ENCODE results near the gene CLDN10.

Gene CLDN10

DNA sequence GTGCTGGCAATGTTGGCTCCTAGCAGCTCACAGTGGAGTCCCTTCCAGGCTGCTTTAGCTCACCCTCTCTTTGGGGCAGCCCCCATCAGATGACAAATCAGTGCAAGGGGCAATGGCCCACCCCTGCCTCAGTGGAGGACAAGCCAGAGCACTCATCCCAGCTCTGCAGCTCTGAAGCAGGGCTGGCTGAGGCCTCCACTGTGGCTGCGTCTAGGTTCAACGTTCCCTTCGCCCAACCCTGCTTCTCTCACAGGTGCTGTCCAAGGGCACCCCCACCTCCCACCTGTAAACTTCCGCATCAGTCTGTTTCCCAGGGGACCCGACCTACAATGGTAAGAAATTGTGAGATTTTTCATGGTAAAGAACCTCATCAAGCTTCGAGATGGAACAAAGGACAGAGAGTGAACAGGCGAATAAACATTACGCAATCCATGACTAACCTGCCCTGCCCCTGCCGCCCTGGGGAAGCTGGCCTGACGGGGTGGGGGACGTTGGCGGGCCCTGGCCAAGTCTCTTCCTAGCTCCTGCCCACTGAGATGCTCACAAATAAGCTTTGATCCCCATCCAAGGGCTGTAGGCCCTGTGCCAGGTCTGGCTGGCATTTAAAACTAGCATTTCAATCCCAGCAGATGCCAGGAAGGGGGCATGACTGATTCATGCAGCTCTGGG lies 51.5 kb downstream of the CLDN10 start:
- DNase-seq (ENCODE audit: low read depth): peak; percentile 37

DNA sequence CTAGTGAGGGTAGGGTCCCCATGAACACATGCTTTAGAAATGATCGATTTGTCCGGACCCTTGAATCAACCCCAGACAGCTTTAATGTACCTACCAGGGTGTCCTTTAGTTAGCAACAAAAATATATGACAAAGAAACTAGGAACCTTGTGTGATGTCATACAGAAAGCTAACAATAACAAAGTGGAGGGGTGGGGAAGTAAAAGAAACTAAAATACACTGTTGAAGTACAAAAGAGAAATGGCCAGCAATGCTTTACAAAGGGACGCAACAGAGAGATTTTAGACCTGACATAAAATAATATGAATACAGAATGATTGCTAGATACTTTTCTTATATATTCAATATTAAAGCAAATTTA lies 52.0 kb downstream of the CLDN10 start:
- no peak for DNase-seq (ENCODE audit: low read depth)

DNA sequence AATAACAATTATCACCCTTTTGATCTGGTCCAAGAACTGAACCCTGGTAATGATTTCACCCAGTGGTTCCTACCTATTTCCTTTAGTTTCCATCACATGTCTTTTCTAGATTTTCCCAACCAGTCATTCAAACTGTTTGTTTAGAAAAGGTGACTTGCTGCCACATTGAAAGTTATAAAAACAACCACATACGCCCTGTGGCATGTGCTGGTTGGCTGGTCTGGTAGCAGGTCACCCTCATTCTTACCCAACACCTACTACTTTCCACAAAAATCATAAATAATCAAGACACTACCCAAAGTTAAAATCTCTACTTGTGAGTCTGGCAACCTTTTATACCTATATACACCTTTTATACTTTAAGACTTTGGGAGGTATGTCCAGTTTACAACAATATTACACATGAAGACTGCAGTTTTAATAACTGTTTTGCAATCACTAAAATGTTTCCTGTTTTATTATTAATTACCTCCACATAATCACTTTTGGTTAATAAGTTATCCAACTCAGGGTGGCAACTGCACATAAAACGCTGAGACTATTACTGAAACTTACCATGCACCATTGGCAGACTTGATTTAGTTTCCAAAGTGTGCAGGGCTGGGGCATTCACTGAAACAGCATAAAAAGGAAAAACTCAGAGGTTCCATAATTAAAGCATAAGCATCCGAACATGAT lies 53.1 kb downstream of the CLDN10 start:
- no peak for DNase-seq (ENCODE audit: low read depth)

DNA sequence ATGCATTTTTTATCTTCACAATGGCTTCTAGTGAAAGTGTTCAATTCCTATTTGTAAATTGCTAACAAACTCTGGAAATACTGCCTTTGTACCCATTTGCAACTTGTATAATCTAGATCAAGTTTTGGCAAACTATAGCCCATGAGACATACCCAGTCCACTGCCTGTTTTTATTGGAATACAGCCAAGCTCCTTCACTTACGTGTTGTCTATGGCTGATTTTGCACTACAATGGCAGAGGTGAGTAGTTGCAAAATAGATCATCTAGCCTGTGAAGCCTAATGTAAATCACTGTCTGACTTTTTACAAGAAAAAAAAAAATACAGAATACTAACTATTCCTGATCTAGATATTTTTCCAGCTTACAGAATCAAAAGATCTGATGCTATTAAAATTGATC lies 54.8 kb downstream of the CLDN10 start:
- DNase-seq (ENCODE audit: low read depth): peak; percentile 46

DNA sequence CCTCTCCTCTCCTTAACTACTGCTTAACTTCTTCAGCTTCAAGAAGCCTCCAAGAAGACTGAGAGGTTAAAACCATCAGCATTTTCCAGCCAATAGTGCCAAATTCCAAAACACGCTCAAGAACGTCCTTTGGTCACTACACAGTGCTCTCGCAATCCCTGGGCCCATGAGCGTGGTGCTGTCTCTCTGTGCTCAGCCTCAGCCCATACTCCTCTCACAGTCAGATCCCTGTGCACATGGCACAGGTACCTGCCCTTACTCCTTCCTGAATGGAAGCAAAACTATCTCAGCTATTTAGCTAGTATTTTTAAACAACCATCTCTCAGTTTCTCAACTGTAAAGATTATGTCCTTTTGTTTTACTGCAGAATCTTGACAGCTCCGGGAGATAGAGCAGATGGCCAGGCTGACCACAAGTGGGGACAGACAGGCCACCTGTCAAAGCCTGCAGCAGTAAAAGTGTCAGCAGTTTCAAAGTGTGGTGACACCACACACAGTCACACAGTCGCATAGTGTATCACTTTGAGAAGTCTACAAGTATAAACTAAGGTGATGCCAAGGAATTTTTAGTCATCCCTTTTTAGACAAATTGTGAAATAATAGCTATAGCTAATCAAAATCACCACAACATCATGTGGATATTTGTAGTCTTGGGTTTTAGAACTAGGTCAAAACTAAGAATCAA lies 56.3 kb downstream of the CLDN10 start:
- no peak for DNase-seq (ENCODE audit: low read depth)

DNA sequence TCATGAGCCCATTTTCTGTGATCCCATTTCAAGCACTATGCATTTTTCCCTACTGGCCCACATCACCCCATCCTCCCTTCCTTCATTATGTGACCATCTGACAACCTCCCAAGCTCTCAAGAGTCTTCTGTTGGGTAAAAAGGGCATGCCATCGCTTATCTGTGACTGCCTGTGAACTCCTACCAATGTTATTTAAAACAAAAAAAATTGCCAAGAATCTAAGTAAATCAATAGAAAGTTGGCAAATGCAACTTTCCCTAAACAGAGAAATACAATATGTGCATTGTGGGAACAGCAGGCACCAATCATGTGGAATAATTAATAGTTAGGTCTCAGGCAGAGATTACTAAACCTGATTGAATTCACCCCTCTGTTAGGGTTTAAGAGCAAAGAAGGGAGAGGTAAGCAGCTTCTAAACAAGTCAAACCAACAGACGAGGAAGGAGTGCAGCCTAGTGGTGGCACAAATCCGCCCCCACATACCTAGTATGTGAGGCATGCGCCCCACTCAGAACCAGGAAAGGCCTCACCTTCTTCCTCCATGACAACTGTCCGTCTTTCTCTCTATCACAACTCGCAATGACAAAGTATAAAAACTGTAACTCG lies 62.2 kb downstream of the CLDN10 start:
- no peak for DNase-seq (ENCODE audit: low read depth)

DNA sequence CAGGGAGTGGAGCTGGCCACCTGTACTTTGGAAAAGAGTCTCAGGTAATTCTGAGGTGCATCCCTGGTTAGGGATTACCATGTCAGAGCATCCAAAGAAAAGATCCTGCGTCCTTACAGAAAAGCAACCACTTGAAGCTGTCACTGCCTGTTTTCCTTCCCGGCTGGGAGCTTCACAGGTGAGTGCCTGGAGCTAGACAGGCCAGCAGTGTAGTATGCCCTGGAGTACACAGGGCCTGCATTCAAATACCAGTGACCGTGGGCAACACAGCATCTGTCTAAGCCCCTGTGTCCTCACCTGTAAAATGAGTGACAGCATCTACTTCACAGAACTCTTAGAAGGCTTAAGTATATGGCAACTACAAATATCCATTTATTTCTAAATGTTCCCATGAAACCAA lies 63.0 kb downstream of the CLDN10 start:
- no peak for DNase-seq (ENCODE audit: low read depth)

DNA sequence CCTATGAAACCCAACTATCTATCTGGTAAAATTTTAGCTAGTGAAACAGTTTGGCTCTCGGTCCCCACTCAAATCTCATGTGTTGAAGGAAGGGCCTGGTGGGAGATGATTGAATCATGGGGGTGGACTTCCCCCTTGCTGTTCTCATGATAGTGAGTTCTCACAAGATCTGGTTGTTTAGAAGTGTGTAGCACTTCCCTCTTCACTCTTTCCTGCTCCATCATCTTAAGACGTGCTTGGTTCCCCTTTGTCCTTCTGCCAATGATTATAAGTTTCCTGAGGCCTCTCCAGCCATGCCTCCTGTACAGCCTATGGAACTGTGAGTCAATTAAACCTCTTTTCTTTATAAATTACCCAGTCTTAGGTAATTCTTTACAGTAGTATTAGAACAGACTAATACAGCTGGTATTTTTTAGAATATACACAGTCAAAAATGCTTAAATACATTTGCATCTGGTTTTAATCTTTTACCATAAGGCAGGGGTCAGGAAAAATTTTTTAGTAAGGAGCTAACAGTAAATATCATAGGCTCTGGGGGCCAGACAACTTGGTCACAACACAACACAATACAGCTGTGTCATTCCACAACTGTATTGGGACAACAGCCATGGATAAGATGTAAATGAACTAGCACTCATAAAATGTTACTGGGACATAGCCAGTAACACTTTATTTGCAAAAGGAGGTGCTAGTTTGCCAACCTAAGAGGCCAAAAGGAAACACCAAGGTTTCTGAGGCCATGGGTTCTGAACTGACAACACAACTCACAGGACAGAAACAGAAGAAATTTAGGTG lies 67.7 kb downstream of the CLDN10 start:
- no peak for DNase-seq (ENCODE audit: low read depth)

DNA sequence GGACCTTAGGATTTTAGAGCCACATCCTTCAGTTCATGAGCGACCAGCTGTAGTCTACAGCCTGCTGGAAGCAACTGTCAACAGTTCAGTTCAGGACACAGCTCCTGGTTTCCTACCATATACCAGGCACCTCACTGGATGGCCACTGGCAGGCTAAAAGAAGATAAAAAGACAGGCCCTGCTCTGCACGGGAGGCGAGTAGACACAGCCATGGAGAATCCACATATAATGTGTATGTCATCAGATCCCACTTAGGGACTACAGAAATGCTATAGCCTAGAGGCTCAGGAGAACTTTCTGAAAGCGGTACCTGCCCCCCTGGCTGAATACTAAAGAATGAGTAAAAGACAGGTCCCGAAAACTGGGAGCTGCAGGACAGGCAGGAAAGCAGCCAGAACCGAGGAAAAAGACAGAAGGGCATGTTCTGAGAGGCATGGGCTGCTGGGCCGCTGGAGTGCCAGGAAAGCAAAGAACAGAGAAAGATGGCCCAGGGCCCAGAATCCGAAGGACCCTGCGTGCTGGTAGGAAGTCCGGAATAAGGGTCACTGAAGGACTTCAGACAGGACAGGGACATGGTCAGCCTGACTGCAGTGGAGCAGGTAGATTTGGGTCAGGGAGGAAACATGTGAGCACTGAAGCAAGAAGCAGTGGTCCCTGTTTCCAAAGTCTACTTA lies 68.4 kb downstream of the CLDN10 start:
- DNase-seq (ENCODE audit: low read depth): no peak

DNA sequence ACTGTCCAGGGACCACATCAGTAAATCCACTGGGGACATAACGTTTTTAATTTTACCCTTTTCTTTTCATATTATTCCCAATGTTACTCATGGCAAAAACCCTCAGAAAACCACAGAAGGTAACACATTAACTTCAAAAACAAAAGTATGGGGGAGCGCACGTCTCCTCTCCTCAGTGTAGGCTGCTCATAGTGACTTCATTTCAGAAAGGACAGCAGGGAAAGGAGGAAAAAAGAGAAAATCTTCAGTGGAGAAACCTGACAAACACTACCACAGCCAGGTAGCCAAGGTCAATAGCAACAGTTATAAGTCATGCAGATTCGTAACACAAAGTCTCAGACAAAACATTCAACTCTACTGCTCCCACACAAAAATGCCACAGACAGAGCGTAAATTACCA lies 70.6 kb downstream of the CLDN10 start:
- no peak for DNase-seq (ENCODE audit: low read depth)

DNA sequence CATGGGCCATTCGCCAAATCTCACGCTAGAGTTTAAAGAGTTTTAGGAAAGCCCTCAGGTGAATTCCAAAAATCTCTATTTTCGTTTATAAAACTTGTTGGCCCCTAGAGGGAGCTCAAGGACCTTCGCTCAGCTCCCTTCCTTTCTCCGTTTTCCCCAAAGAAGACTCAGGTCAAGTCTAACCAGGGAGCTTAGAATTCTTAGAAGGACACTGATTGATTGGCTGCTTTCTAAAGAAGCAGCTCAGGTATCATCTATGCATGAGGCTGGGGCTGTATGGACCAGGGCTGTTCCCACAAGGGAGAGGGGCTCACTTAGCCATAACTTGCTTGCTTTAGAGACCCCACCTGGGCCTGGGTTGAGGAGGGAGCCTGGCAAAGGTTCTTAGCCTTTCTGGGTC lies 71.5 kb downstream of the CLDN10 start:
- peak; percentile 57 for DNase-seq (ENCODE audit: low read depth)

DNA sequence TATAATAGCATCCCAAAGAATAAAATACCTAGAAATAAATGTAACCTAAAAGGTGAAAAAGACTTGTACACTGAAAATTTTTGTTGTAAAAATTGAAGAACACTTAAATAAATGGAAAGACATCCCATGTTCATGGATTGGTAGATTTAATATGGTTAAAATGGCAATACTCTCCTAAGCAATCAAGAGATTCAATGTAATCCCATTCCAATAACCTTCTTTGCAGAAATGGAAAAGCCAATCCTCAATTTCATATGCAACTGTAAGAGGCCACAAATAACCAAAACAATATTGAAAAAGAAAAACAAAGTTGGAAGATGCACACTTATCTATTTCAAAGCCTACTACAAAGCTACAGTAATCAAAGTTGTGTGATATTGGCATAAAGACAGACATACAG lies 74.2 kb downstream of the CLDN10 start:
- no peak for DNase-seq (ENCODE audit: low read depth)

DNA sequence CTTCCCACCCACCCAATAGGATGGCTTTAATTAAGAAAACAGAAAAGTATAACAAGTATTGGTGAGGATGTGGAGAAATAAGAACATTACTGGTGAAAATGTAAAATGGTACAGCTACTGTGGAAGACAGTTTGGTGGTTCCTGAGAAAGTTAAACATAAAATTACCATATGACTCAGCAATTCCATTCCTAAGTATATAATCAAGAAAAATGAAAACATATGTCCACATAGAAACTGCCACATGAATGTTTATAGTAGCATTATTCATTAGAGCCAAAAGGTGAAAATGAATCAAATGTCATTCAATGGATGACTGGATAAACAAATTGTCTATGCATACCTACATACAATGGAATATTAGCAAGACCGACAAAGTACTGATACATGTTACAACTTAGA lies 75.1 kb downstream of the CLDN10 start:
- no peak for DNase-seq (ENCODE audit: low read depth)

DNA sequence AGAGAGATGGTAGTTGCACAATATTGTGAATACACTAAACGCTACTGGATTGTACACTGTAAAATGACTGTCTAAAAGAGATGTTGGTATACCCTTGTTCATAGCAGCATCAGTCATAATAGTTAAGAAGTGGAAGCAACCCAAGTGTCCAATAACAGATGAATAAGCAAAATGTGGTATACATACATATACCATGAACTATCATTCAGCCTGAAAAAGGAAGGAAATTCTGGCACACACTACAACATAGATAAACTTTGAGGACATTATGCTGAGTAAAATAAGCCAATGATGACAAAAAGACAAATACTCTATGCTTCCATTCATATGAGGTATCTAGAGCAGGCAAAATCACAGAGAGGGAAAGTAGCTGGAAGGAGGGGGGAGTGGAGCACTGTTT lies 76.0 kb downstream of the CLDN10 start:
- DNase-seq (ENCODE audit: low read depth): no peak

DNA sequence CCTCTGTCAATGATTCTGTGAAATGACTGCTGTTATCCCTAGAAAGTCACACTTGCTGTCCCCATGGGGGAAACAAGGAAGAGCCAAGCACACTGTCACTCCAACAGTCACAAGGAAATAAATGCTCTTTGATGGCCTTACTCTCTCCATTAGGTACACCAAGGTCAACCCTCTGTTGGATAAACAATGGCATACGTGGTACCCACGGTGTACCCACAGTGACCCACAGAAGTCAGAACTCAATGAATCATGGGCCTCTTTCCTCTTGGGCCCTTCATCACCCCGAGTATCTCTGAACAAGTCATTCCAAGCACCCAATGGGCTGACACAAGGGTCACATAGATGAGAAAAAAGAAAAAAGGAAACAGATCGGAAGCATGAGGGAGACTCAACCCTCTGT lies 76.6 kb downstream of the CLDN10 start:
- DNase-seq (ENCODE audit: low read depth): no peak

Measured in fibroblast of the conjunctiva (primary cell).